ENCODE measurements around the gene GGNBP2.

The GGNBP2 gene

GRCh38 chr17:36614933-36615332 lies 70.2 kb downstream of the GGNBP2 start:
- H3K4me3 ChIP-seq (ENCODE audit: low read depth, low read length), result no peak overlapping the region
- no peak for TF ChIP-seq CTCF (conservative IDR thresholded peaks at IDR 0.05; ENCODE audit: low read depth, low read length)
- DNase-seq (ENCODE audit: low read depth), result no peak

- no peak for DNase-seq (ENCODE audit: low read depth)
- TF ChIP-seq CTCF (conservative IDR thresholded peaks at IDR 0.05; ENCODE audit: low read depth, low read length), result no peak
These were observed 71.6 kb downstream of the GGNBP2 start for GRCh38 chr17:36616061-36617029.

GRCh38 chr17:36617773-36618172 lies 73.1 kb downstream of the GGNBP2 start:
- H3K4me3 ChIP-seq (ENCODE audit: low read depth, low read length), result no peak overlapping the region
- TF ChIP-seq CTCF (conservative IDR thresholded peaks at IDR 0.05; ENCODE audit: low read depth, low read length), result no peak
- no peak for DNase-seq (ENCODE audit: low read depth)

More at GRCh38 chr17:36616061-36617029, 71.6 kb downstream of the GGNBP2 start:
- no peak overlapping the region for H3K4me3 ChIP-seq (ENCODE audit: low read depth, low read length)

- H3K4me3 ChIP-seq (ENCODE audit: low read depth, low read length), result no peak overlapping the region
- no peak for DNase-seq (ENCODE audit: low read depth)
- no peak for TF ChIP-seq CTCF (conservative IDR thresholded peaks at IDR 0.05; ENCODE audit: low read depth, low read length)
These were observed 78.6 kb downstream of the GGNBP2 start for GRCh38 chr17:36623281-36623680.

- H3K4me3 ChIP-seq (ENCODE audit: low read depth, low read length), result no peak overlapping the region
- no peak for DNase-seq (ENCODE audit: low read depth)
- no peak for TF ChIP-seq CTCF (conservative IDR thresholded peaks at IDR 0.05; ENCODE audit: low read depth, low read length)
These were observed 80.5 kb downstream of the GGNBP2 start for GRCh38 chr17:36625188-36625587.

- H3K4me3 ChIP-seq (ENCODE audit: low read depth, low read length), result no peak overlapping the region
- no peak for TF ChIP-seq CTCF (conservative IDR thresholded peaks at IDR 0.05; ENCODE audit: low read depth, low read length)
- DNase-seq (ENCODE audit: low read depth), result no peak
These were observed 82.4 kb downstream of the GGNBP2 start for GRCh38 chr17:36627101-36627500.

- DNase-seq (ENCODE audit: low read depth), result no peak
- H3K4me3 ChIP-seq (ENCODE audit: low read depth, low read length), result no peak overlapping the region
- no peak for TF ChIP-seq CTCF (conservative IDR thresholded peaks at IDR 0.05; ENCODE audit: low read depth, low read length)
These were observed 83.9 kb downstream of the GGNBP2 start for GRCh38 chr17:36628576-36628975.

All from choroid plexus epithelial cell (primary cell).